OCI-LY3 (cell line): ENCODE results near the gene ADH1A.

Experiments
- H2AFZ ChIP-seq: fragments of 200-600, 300-600 bp; shearing (Covaris generic); 2 replicates; pipeline ENCODE4 v1.6.0; 2014; ENCODE audit warnings: antibody characterized with exemption, low read depth, low read length
- H3K27ac ChIP-seq: fragments of 200-600, 300-600 bp; sonication (generic); 2 replicates; pipeline ENCODE4 v1.5.1; 2014; ENCODE audit warnings: mild to moderate bottlenecking, low read length, moderate library complexity, mixed read lengths
- H3K27me3 ChIP-seq: fragments of 200-600, 300-600 bp; sonication (generic); 2 replicates; pipeline ENCODE4 v1.6.1; 2014; ENCODE audit warnings: low read depth, low read length, mixed read lengths
- H3K36me3 ChIP-seq: fragments of 200-600, 300-600 bp; sonication (generic); replicated peaks from 2 replicates; pipeline ENCODE3; 2014; ENCODE audit warnings: low read depth, low read length, mixed read lengths
- H3K4me1 ChIP-seq: fragments of 300-600, 200-600 bp; sonication (generic); 2 replicates; pipeline ENCODE4 v1.6.1; 2014; ENCODE audit warnings: low read length, mixed read lengths
- H3K4me2 ChIP-seq: fragments of 200-600, 300-600 bp; sonication (generic); 2 replicates; pipeline ENCODE4 v1.6.1; 2014; ENCODE audit warnings: low read length, mixed read lengths
- H3K4me3 ChIP-seq: fragments of 300-600, 200-600 bp; sonication (generic); 2 replicates; pipeline ENCODE4 v1.5.1; 2014; ENCODE audit warnings: antibody characterized with exemption, mild to moderate bottlenecking, low read length, moderate library complexity
- H3K79me2 ChIP-seq: fragments of 300-600, 200-600 bp; shearing (Covaris generic); 2 replicates; pipeline ENCODE4 v1.6.1; 2014; ENCODE audit warnings: mild to moderate bottlenecking, low read length, mixed read lengths
- H3K9ac ChIP-seq: fragments of 300-600, 200-600 bp; shearing (Covaris generic); 2 replicates; pipeline ENCODE4 v1.6.0; 2014; ENCODE audit warnings: mild to moderate bottlenecking, low read length, moderate library complexity
- H3K9me3 ChIP-seq: fragments of 200-600, 300-600 bp; shearing (Covaris generic); 2 replicates; pipeline ENCODE4 v1.6.1; 2014; ENCODE audit warnings: low read length, mixed read lengths; ENCODE audit not compliant: insufficient read depth
- H4K20me1 ChIP-seq: fragments of 200-600, 300-600 bp; sonication (generic); 2 replicates; pipeline ENCODE4 v1.6.1; 2016; ENCODE audit warnings: low read length, mixed read lengths; ENCODE audit not compliant: insufficient read depth
- EZH2phosphoT487 ChIP-seq: fragments of 200-600 bp; shearing (Covaris generic); IDR thresholded peaks from 2 replicates; pipeline ENCODE4 v1.6.1; 2018; ENCODE audit warnings: antibody characterized with exemption, mixed run types, low read depth
- TF ChIP-seq, protein P1 (sequence below): fragments of 200-600, 300-600 bp; sonication (generic); IDR thresholded peaks from 2 replicates; pipeline ENCODE4 v1.5.1; 2014; ENCODE audit warnings: antibody characterized with exemption, low read length, low read depth

Gene ADH1A

DNA sequence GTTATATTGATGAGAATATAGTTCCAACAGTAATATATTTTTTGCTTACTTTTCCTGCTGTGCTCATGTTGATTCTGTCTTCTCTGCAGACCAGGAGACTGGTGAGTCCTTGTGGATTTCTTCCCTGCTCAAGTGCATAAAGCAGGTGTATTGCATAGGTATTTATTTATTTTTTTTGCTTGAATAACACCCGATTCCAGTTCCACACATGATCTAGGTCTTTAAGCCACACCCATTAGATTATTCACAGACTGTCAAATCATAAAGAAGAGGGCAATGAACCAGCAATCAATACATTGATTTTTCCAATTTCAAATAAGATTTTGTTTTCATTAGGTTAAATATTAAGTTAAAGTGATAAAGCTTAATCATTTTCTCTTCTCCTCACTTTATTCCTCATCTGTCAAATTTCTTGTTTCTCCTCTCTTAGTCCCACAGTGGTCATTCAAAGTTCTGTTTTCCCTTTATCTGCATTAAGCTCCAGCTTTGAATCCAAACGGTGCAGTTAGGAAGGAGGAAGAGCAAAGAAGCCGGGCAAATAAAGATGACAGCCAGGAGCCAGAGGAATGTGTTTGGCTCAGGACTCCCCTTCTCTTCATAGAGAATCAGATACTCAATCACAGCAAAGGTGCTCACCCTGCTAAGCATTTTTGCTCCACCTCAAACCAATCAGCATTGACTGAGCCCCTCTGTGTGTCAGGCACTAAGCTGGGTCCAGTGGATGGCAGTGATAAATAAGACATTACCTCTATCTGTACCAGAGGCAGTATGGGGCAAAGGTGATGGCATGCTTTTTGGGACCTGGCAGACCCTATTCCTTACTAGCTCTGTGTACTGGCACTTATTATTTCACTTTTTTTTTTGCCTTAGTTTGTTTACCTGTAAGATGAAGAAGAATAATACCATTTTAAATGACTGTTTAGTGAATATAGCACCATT is at the start of gene ADH1A:
Gene ADH1A, minus strand, starts transcription at position 138 of the 939 bp plus-strand sequence. Its CDS starts 71 bp downstream, at position 67.
- Histone ChIP-seq H3K4me1 (no peaks in the 10 kb centered on the region), H3K36me3 (no peaks in the 10 kb centered on the region), H3K79me2 (no peaks in the 10 kb centered on the region), H3K4me3 (no peak within 1 kb of the TSS), H3K4me2 (no peak within 1 kb of the TSS), H3K9ac (no peak within 1 kb of the TSS), H3K27me3 (no peaks in the 10 kb centered on the region), H2AFZ (no peak within 1 kb of the TSS), H3K9me3 (no peaks in the 10 kb centered on the region), H3K27ac (no peak within 1 kb of the TSS), H4K20me1 (no peaks in the 10 kb centered on the region)
- TF ChIP-seq EZH2phosphoT487: no peak
- TF ChIP-seq, protein P1, sequence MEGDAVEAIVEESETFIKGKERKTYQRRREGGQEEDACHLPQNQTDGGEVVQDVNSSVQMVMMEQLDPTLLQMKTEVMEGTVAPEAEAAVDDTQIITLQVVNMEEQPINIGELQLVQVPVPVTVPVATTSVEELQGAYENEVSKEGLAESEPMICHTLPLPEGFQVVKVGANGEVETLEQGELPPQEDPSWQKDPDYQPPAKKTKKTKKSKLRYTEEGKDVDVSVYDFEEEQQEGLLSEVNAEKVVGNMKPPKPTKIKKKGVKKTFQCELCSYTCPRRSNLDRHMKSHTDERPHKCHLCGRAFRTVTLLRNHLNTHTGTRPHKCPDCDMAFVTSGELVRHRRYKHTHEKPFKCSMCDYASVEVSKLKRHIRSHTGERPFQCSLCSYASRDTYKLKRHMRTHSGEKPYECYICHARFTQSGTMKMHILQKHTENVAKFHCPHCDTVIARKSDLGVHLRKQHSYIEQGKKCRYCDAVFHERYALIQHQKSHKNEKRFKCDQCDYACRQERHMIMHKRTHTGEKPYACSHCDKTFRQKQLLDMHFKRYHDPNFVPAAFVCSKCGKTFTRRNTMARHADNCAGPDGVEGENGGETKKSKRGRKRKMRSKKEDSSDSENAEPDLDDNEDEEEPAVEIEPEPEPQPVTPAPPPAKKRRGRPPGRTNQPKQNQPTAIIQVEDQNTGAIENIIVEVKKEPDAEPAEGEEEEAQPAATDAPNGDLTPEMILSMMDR: no peak

DNA sequence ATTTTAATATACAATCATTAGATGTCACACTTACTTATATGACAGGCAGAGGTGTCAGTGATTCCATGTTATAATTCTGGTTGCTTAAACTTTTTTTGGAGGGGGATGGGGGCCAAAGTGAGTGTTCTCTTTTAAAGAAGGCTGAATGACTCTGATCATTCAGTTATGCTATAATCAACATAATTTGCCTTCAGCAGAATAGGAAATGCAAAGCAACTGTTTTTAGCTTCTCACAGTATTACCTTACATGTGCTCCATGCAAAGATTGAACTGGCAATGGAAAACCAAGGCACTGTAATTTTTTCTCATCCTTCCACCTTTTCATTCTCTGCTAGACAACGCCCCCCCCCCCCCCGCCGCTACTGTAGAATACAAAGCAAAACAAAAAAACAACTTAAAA is 48.4 kb upstream of the ADH1A start:
- H2AFZ ChIP-seq: no peak overlapping the region

DNA sequence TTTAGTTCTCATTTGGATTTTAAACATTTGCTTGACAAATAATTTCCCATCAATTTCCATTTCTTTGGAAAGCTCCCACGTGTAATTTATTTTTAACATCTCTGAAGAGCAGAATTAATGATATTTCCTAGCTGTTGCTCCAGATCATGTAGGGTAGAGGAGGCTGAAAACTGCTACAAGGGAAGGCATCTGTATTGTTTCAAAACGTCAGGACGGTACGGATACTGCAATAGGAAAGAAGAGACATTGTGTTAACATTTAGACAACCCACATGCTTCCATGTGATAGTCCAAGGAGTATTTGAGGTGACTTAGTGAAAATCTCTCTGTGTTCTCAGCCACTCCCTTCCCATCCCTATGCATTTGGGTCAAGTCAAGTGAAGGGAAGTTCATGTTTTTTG is 45.8 kb upstream of the ADH1A start:
- H3K36me3 ChIP-seq: no peaks in the 10 kb centered on the region
- no peak overlapping the region for H2AFZ ChIP-seq
- H3K79me2 ChIP-seq: no peaks in the 10 kb centered on the region
- no peak for TF ChIP-seq EZH2phosphoT487
- TF ChIP-seq, protein P1: no peak
- no peaks in the 10 kb centered on the region for H4K20me1 ChIP-seq
- H3K27me3 ChIP-seq: no peaks in the 10 kb centered on the region
- no peak overlapping the region for H3K27ac ChIP-seq
- H3K9ac ChIP-seq: no peak overlapping the region
- no peaks in the 10 kb centered on the region for H3K4me1 ChIP-seq
- H3K9me3 ChIP-seq: no peaks in the 10 kb centered on the region
- no peak overlapping the region for H3K4me3 ChIP-seq
- H3K4me2 ChIP-seq: no peak overlapping the region

More for the DNA sequence above, 48.4 kb upstream of the ADH1A start:
- H3K79me2 ChIP-seq: no peaks in the 10 kb centered on the region
- TF ChIP-seq, protein P1: no peak
- no peak for TF ChIP-seq EZH2phosphoT487
- no peak overlapping the region for H3K27ac ChIP-seq
- no peak overlapping the region for H3K4me3 ChIP-seq
- H3K9me3 ChIP-seq: no peaks in the 10 kb centered on the region
- H3K4me1 ChIP-seq: no peaks in the 10 kb centered on the region
- no peak overlapping the region for H3K4me2 ChIP-seq
- no peak overlapping the region for H3K9ac ChIP-seq
- no peaks in the 10 kb centered on the region for H3K36me3 ChIP-seq
- H4K20me1 ChIP-seq: no peaks in the 10 kb centered on the region
- H3K27me3 ChIP-seq: no peaks in the 10 kb centered on the region

DNA sequence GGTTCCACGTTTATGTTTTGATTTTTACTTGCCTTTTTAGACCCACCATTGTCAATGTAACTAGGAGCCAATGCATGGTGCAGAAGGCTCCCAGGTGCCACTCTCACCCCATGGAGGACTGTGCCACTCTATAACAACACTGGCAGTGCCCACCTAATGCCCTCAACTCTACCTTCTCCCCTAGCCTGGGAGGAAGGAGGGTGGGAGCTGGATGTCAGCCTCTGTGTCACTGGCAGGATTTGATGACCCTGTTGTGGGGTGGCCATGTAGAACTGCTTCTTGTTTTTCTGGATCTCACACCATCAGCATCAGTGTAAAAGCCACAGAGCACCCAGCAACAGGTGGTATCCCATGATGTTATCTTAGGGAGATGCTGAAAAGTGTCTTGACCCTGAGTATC is 44.1 kb upstream of the ADH1A start:
- no peaks in the 10 kb centered on the region for H3K9me3 ChIP-seq
- H3K4me2 ChIP-seq: no peak overlapping the region
- no peak overlapping the region for H3K4me3 ChIP-seq
- H3K9ac ChIP-seq: no peak overlapping the region
- H3K27me3 ChIP-seq: no peaks in the 10 kb centered on the region
- H3K36me3 ChIP-seq: no peaks in the 10 kb centered on the region
- H3K27ac ChIP-seq: no peak overlapping the region
- no peaks in the 10 kb centered on the region for H3K4me1 ChIP-seq
- no peaks in the 10 kb centered on the region for H4K20me1 ChIP-seq
- TF ChIP-seq, protein P1: no peak
- no peaks in the 10 kb centered on the region for H3K79me2 ChIP-seq
- no peak overlapping the region for H2AFZ ChIP-seq
